ENCODE measurements around the gene APH1A.
A peak's percentile ranks its signal among the peaks of the same experiment; 100 is the strongest.

The APH1A gene

DNA sequence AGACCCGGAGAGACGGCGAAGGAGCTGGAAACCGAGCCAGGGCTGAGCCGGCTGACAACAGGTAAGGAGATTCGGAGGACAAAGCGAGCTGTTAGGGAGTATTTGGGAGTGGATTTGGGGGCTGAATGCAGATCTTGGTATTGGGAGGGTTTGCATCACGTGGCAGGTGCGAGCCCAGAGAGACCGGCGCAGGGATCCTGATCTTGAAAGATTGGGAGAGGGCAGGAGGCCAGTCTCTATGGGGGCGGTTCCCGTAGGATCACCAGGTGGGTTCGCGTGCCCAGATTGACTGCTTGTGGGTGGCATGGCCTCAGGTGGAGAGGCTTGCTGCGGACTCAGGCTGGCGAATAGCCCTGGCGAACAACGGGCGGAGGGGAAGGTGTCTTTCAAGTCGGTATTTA, 13.7 kb upstream of the APH1A start:
- Histone ChIP-seq H3K79me2 (ENCODE audit: low read length) (no peaks in the 10 kb centered on the region), H3K4me3 (ENCODE audit: low read length) (no peak overlapping the region), H4K20me1 (ENCODE audit: insufficient read depth, low read length) (no peaks in the 10 kb centered on the region), H3K27me3 (replicated peaks; ENCODE audit: insufficient read depth, low read length) (no peaks in the 10 kb centered on the region), H2AFZ (ENCODE audit: low read length) (no peak overlapping the region), H3K9me3 (replicated peaks; ENCODE audit: insufficient read depth, low read length) (no peaks in the 10 kb centered on the region), H3K27ac (ENCODE audit: low read length) (no peak overlapping the region), H3K9me2 (replicated peaks; ENCODE audit: insufficient read depth, low read length) (no peaks in the 10 kb centered on the region), H3K9ac (ENCODE audit: low read length) (no peak overlapping the region), H3K4me2 (ENCODE audit: low read depth, low read length) (no peak overlapping the region), H3F3A (ENCODE audit: insufficient read depth, low read length) (no peaks in the 10 kb centered on the region), H3K4me1 (ENCODE audit: low read length) (no peaks in the 10 kb centered on the region), H3K36me3 (replicated peaks; ENCODE audit: insufficient read depth, low read length) (no peaks in the 10 kb centered on the region)
- DNase-seq = no peak
- no peak for TF ChIP-seq CTCF (IDR thresholded peaks at IDR 0.05; ENCODE audit: low read length)
- TF ChIP-seq EZH2 (optimal IDR thresholded peaks at IDR 0.05; ENCODE audit: low read depth, low read length) = no peak
- no peak for TF ChIP-seq EZH2phosphoT487 (IDR thresholded peaks at IDR 0.05; ENCODE audit: low read length)

- Histone ChIP-seq H3K4me1 (ENCODE audit: low read length) (no peaks in the 10 kb centered on the region), H4K20me1 (ENCODE audit: insufficient read depth, low read length) (no peaks in the 10 kb centered on the region), H3K9ac (ENCODE audit: low read length) (peak within 1 kb of the TSS; percentile 33; the same call in 1 of the 2 replicates), H2AFZ (ENCODE audit: low read length) (peak within 1 kb of the TSS; percentile 59), H3F3A (ENCODE audit: insufficient read depth, low read length) (no peaks in the 10 kb centered on the region), H3K27me3 (replicated peaks; ENCODE audit: insufficient read depth, low read length) (no peaks in the 10 kb centered on the region), H3K4me2 (ENCODE audit: low read depth, low read length) (peak within 1 kb of the TSS; percentile 83), H3K9me2 (replicated peaks; ENCODE audit: insufficient read depth, low read length) (no peaks in the 10 kb centered on the region), H3K36me3 (replicated peaks; ENCODE audit: insufficient read depth, low read length) (no peaks in the 10 kb centered on the region), H3K79me2 (ENCODE audit: low read length) (no peaks in the 10 kb centered on the region), H3K4me3 (ENCODE audit: low read length) (peak within 1 kb of the TSS; percentile 48), H3K9me3 (replicated peaks; ENCODE audit: insufficient read depth, low read length) (no peaks in the 10 kb centered on the region), H3K27ac (ENCODE audit: low read length) (no peak within 1 kb of the TSS)
- TF ChIP-seq EZH2 (optimal IDR thresholded peaks at IDR 0.05; ENCODE audit: low read depth, low read length) = no peak
- TF ChIP-seq EZH2phosphoT487 (IDR thresholded peaks at IDR 0.05; ENCODE audit: low read length) = no peak
- no peak for TF ChIP-seq CTCF (IDR thresholded peaks at IDR 0.05; ENCODE audit: low read length)
- peak; percentile 73 for DNase-seq
These were observed 13.1 kb upstream of the APH1A start, which contains the start of gene CIART for GRCh38 chr1:150281758-150282557. Gene CIART, plus strand, starts transcription at chr1:150282554. Its CDS starts 714 bp downstream, at chr1:150283268.

DNA sequence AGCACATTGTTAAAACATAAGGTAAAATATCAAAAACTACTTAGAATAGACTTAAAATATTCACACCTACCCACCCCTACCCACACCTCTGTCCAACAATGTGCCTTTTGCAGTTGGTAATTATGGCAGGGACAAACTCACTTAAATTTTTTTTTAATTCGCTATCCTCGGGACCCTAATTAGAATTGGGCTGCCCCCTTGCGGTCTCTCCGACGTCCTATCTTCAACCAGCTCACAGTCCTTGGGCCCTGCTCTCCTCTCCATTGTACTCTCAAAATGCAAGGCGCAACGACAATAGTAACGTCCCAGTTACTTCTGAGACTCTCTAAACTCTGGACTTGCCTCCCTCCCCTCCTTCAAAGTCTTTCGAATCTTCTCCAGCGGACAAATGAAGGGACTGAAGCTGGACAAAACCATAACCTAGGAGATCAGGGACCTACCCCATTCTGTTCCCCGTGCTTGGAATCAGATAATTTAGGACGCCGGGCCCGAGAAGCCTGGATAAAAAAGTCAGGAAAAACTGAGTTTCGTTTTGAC, 12.5 kb upstream of the APH1A start:
- Histone ChIP-seq H3K4me1 (ENCODE audit: low read length) (no peaks in the 10 kb centered on the region), H3K36me3 (replicated peaks; ENCODE audit: insufficient read depth, low read length) (no peaks in the 10 kb centered on the region), H3K9me2 (replicated peaks; ENCODE audit: insufficient read depth, low read length) (no peaks in the 10 kb centered on the region), H3F3A (ENCODE audit: insufficient read depth, low read length) (no peaks in the 10 kb centered on the region), H4K20me1 (ENCODE audit: insufficient read depth, low read length) (no peaks in the 10 kb centered on the region), H3K79me2 (ENCODE audit: low read length) (no peaks in the 10 kb centered on the region), H3K9ac (ENCODE audit: low read length) (peak overlapping the region; percentile 33; the same call in 1 of the 2 replicates), H3K27me3 (replicated peaks; ENCODE audit: insufficient read depth, low read length) (no peaks in the 10 kb centered on the region), H3K4me2 (ENCODE audit: low read depth, low read length) (peak overlapping the region; percentile 83), H2AFZ (ENCODE audit: low read length) (peak overlapping the region; percentile 59), H3K9me3 (replicated peaks; ENCODE audit: insufficient read depth, low read length) (no peaks in the 10 kb centered on the region), H3K4me3 (ENCODE audit: low read length) (peak overlapping the region; percentile 48), H3K27ac (ENCODE audit: low read length) (no peak overlapping the region)
- TF ChIP-seq EZH2phosphoT487 (IDR thresholded peaks at IDR 0.05; ENCODE audit: low read length) (no peak), CTCF (IDR thresholded peaks at IDR 0.05; ENCODE audit: low read length) (peak; percentile 78)
- peak; percentile 64 for DNase-seq
